Mesenchymal stem cell (in vitro differentiated cells and primary cell): ENCODE data around the gene MAP2K5.

Source experiments
- DNase-seq: peaks from one replicate; pipeline ENCODE4 v3.0.0-alpha.2; 2013
- H2AFZ ChIP-seq: one replicate; pipeline ENCODE4 v1.6.1; 2013; ENCODE audit warnings: low read depth, mild to moderate bottlenecking, control low read depth, inconsistent platforms, low read length, moderate library complexity
- H2AK5ac ChIP-seq: 2 replicates; pipeline ENCODE4 v1.6.1; 2013; ENCODE audit warnings: low read length, moderate library complexity, mild to moderate bottlenecking, inconsistent platforms; ENCODE audit not compliant: severe bottlenecking
- H2BK120ac ChIP-seq: one replicate; pipeline ENCODE4 v1.6.1; 2013; ENCODE audit warnings: low read depth, mild to moderate bottlenecking, inconsistent platforms, low read length, moderate library complexity
- H2BK12ac ChIP-seq, 2 experiments: one replicate each; pipeline ENCODE4 v1.6.1; 2013; ENCODE audit warnings: inconsistent platforms in 2 of 2, low read length in 2 of 2, mild to moderate bottlenecking in 2 of 2, moderate library complexity in 2 of 2, control low read depth in 1 of 2
- H2BK15ac ChIP-seq: one replicate; pipeline ENCODE4 v1.6.1; 2013; ENCODE audit warnings: mild to moderate bottlenecking, low read depth, inconsistent platforms; ENCODE audit not compliant: poor library complexity, severe bottlenecking
- H2BK5ac ChIP-seq: 2 replicates; pipeline ENCODE4 v1.6.1; 2013; ENCODE audit warnings: low read depth, mild to moderate bottlenecking, low read length, control low read depth, inconsistent platforms; ENCODE audit not compliant: poor library complexity, severe bottlenecking
- H3K14ac ChIP-seq, 2 experiments: one replicate each; pipeline ENCODE4 v1.6.1; 2013; ENCODE audit warnings: inconsistent platforms in 2 of 2, low read length in 2 of 2, control low read depth in 1 of 2, mild to moderate bottlenecking in 1 of 2, moderate library complexity in 1 of 2
- H3K18ac ChIP-seq, 2 experiments: one replicate each; pipeline ENCODE4 v1.6.1; 2013; ENCODE audit warnings: inconsistent platforms in 2 of 2, low read length in 2 of 2, control low read depth in 1 of 2, low read depth in 1 of 2, mild to moderate bottlenecking in 1 of 2
- H3K23ac ChIP-seq, 2 experiments: one replicate each; pipeline ENCODE4 v1.6.1; 2013; ENCODE audit warnings: inconsistent platforms in 2 of 2, low read length in 2 of 2, mild to moderate bottlenecking in 2 of 2, moderate library complexity in 2 of 2, control low read depth in 1 of 2
- H3K27ac ChIP-seq: 2 replicates; pipeline ENCODE4 v1.5.1; 2013; ENCODE audit warnings: mild to moderate bottlenecking, moderate library complexity, low read length, control low read depth, inconsistent platforms; ENCODE audit not compliant: poor library complexity, severe bottlenecking
- H3K27me3 ChIP-seq, 2 experiments: 2 replicates each; pipeline versions ENCODE4 v1.6.1 to v1.7.0; 2013; ENCODE audit warnings: low read length in 2 of 2, mild to moderate bottlenecking in 2 of 2, moderate library complexity in 2 of 2, control low read depth in 1 of 2, inconsistent platforms in 1 of 2; ENCODE audit not compliant: control insufficient read depth in 1 of 2, insufficient read depth in 1 of 2
- H3K36me3 ChIP-seq, 2 experiments: 2 replicates each; pipeline versions ENCODE4 v1.6.1 to v1.7.0; 2013; ENCODE audit warnings: low read length in 2 of 2, control low read depth in 1 of 2, inconsistent platforms in 1 of 2, low read depth in 1 of 2, mild to moderate bottlenecking in 1 of 2; ENCODE audit not compliant: insufficient read depth in 2 of 2, control insufficient read depth in 1 of 2
- H3K4ac ChIP-seq, 2 experiments: one replicate each; pipeline ENCODE4 v1.6.1; 2013; ENCODE audit warnings: inconsistent platforms in 2 of 2, low read length in 2 of 2, mild to moderate bottlenecking in 2 of 2, moderate library complexity in 2 of 2, control low read depth in 1 of 2, low read depth in 1 of 2
- H3K4me1 ChIP-seq: 2 replicates; pipeline ENCODE4 v1.6.1; 2013; ENCODE audit warnings: low read depth, low read length, control low read depth; ENCODE audit not compliant: control insufficient read depth, insufficient read depth
- H3K4me2 ChIP-seq: 2 replicates; pipeline ENCODE4 v1.6.1; 2013; ENCODE audit warnings: low read length, mild to moderate bottlenecking, inconsistent platforms; ENCODE audit not compliant: poor library complexity, severe bottlenecking
- H3K4me3 ChIP-seq, 2 experiments: 2 replicates each; pipeline versions ENCODE4 v1.5.1 to v1.7.0; 2013; ENCODE audit warnings: low read length in 2 of 2, mild to moderate bottlenecking in 2 of 2, control low read depth in 1 of 2, low read depth in 1 of 2; ENCODE audit not compliant: insufficient read depth in 1 of 2
- H3K79me1 ChIP-seq: replicated peaks from 2 replicates; pipeline ENCODE4 v1.6.1; 2013; ENCODE audit warnings: mild to moderate bottlenecking, control low read depth, low read length, inconsistent platforms; ENCODE audit not compliant: poor library complexity, severe bottlenecking
- H3K9ac ChIP-seq: 2 replicates; pipeline ENCODE4 v1.7.0; 2013; ENCODE audit warnings: mild to moderate bottlenecking, low read length, moderate library complexity
- H3K9me3 ChIP-seq: 2 replicates; pipeline ENCODE4 v1.7.0; 2013; ENCODE audit warnings: mild to moderate bottlenecking, low read length; ENCODE audit not compliant: control insufficient read depth
- H4K8ac ChIP-seq: one replicate; pipeline ENCODE4 v1.6.1; 2013; ENCODE audit warnings: inconsistent platforms, mild to moderate bottlenecking, low read length, moderate library complexity
- H4K91ac ChIP-seq: one replicate; pipeline ENCODE4 v1.6.1; 2013; ENCODE audit warnings: mild to moderate bottlenecking, low read length, inconsistent platforms
- WGBS: methylation state at CpG from one replicate; pipeline ENCODE4 v1.1.7; 2013; ENCODE audit warnings: mixed read lengths; 5-methylcytosine and 5-hydroxymethylcytosine counted together

MAP2K5 gene

DNA sequence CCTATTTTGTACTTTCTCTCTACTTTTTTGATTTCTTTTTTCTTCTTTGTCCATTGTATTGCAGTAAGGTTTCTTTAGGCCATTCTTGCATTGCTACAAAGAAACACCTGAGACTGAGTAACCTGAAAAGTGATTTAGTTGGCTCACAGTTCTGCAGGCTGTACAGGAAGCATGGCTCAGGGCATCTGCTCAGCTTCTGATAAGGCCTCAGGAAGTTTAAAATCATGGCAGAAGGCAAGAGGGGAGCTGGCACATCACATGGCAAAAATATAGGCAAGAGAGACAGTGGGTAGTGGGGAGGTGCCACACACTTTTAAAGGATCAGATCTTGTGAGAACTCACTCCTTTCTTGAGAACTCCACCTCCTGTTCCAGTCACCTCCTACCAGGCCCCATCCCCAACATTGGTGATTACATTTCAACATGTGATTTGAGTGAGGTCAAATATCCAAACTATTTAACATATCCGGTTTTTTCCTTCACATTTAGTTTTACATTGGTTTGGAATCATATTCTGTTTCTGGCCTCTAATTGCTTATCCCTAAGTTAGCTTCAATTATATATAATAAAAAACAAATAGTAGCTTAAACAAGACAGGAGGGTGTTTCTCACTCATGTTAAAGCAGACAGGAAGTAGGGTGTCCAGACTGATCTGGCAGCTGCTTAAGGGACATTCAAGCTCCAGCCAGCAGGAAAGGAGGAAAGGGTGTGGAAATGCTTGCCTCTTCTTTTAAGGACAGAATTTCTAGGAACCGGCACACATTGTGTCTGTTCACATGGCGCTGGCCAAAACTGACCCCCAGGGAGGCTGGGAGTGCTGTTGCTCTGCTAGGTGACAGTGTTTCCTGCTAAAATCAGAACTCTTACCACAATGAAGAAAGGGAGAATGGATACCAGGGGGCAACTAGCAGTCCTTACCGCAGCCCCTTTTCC lies 254.0 kb downstream of the MAP2K5 start:
- Histone ChIP-seq H4K8ac (no peak overlapping the region), H2BK15ac (no peak overlapping the region), H4K91ac (no peak overlapping the region), H2AK5ac (no peak overlapping the region), H2BK5ac (no peak overlapping the region), H3K4me1 (peaks cover 5% of the 10 kb centered on the region), H3K14ac (no peak overlapping the region), H3K4me3 (no peak overlapping the region), H3K4me2 (no peak overlapping the region), H3K27ac (no peak overlapping the region), H3K9me3 (peaks cover 20% of the 10 kb centered on the region), H3K18ac (no peak overlapping the region), H2AFZ (no peak overlapping the region), H2BK120ac (no peak overlapping the region), H3K27me3 (no peaks in the 10 kb centered on the region), H3K9ac (no peak overlapping the region), H2BK12ac (no peak overlapping the region), H3K79me1 (no peaks in the 10 kb centered on the region), H3K23ac (no peak overlapping the region), H3K36me3 (peaks cover 3 to 7% of the 10 kb centered on the region in 2 experiments), H3K4ac (no peak overlapping the region)
- 63% methylated on average over 1 of the region's 4 CpGs for WGBS
- DNase-seq, result no peak

DNA sequence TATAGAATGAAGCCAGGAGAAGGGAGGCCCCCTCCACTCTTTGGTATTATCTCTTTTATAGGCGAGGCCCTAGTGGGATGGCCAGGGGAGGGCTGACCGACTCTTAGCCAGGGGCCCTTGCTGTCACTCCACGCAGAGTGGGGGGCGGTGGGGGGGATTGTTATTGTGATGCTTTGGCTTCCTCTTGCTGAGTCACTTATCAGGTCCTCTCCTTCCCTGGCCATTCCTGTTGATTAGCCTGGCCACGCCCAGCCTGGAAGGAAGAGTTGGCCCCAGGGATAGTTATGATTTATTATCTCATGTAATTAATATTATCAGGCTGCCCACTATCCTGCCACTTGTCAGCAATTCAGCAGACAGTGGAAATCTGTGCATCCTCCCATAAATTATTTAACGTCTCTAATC lies 257.3 kb downstream of the MAP2K5 start:
- Histone ChIP-seq H3K14ac (no peak overlapping the region), H3K9me3 (peaks cover 8% of the 10 kb centered on the region), H3K27ac (no peak overlapping the region), H4K91ac (no peak overlapping the region), H3K9ac (no peak overlapping the region), H3K27me3 (no peaks in the 10 kb centered on the region), H3K79me1 (no peaks in the 10 kb centered on the region), H3K18ac (no peak overlapping the region), H3K23ac (no peak overlapping the region), H3K4ac (no peak overlapping the region), H2BK12ac (no peak overlapping the region), H3K4me1 (peaks cover 17% of the 10 kb centered on the region), H2AK5ac (no peak overlapping the region), H4K8ac (no peak overlapping the region), H2BK5ac (no peak overlapping the region), H2AFZ (no peak overlapping the region), H2BK120ac (no peak overlapping the region), H3K4me3 (no peak overlapping the region), H2BK15ac (no peak overlapping the region), H3K36me3 (peaks cover 0 to 7% of the 10 kb centered on the region in 2 experiments), H3K4me2 (no peak overlapping the region)
- no peak for DNase-seq
- 55% methylated on average over 4 of the region's 6 CpGs for WGBS

GRCh38 chr15:67801142-67801541 lies 258.6 kb downstream of the MAP2K5 start:
- H3K27me3 ChIP-seq, result no peaks in the 10 kb centered on the region
- no peak overlapping the region for H3K18ac ChIP-seq
- DNase-seq, result no peak
- no peak overlapping the region for H2AFZ ChIP-seq
- no peak overlapping the region for H3K4ac ChIP-seq
- no peak overlapping the region for H3K4me2 ChIP-seq
- H2BK15ac ChIP-seq, result no peak overlapping the region
- no peak overlapping the region for H3K14ac ChIP-seq
- no peak overlapping the region for H2BK12ac ChIP-seq
- no peak overlapping the region for H3K27ac ChIP-seq
- H2BK120ac ChIP-seq, result no peak overlapping the region
- H3K9ac ChIP-seq, result no peak overlapping the region
- H2BK5ac ChIP-seq, result no peak overlapping the region
- no peak overlapping the region for H4K8ac ChIP-seq
- H3K36me3 ChIP-seq, result peaks cover 0 to 9% of the 10 kb centered on the region in 2 experiments
- H2AK5ac ChIP-seq, result no peak overlapping the region
- 96% methylated on average over 2 of the region's 2 CpGs for WGBS
- H3K4me1 ChIP-seq, result peaks cover 26% of the 10 kb centered on the region
- no peak overlapping the region for H3K4me3 ChIP-seq
- H4K91ac ChIP-seq, result no peak overlapping the region
- H3K79me1 ChIP-seq, result no peaks in the 10 kb centered on the region
- H3K9me3 ChIP-seq, result no peaks in the 10 kb centered on the region
- no peak overlapping the region for H3K23ac ChIP-seq

- Histone ChIP-seq H3K27ac (no peak overlapping the region), H3K36me3 (peaks cover 6 to 18% of the 10 kb centered on the region in 2 experiments), H2BK5ac (no peak overlapping the region), H2BK15ac (no peak overlapping the region), H3K4ac (no peak overlapping the region), H3K18ac (no peak overlapping the region), H2AK5ac (no peak overlapping the region), H3K4me3 (no peak overlapping the region), H3K27me3 (no peaks in the 10 kb centered on the region), H3K9me3 (no peaks in the 10 kb centered on the region), H4K91ac (no peak overlapping the region), H2BK12ac (no peak overlapping the region), H3K4me2 (no peak overlapping the region), H3K23ac (no peak overlapping the region), H3K14ac (no peak overlapping the region), H3K4me1 (peaks cover 30% of the 10 kb centered on the region), H2AFZ (no peak overlapping the region), H2BK120ac (no peak overlapping the region), H4K8ac (no peak overlapping the region), H3K79me1 (no peaks in the 10 kb centered on the region), H3K9ac (no peak overlapping the region)
- 84% methylated on average over 19 of the region's 19 CpGs for WGBS
- no peak for DNase-seq
Observed at GRCh38 chr15:67801926-67802914, 259.7 kb downstream of the MAP2K5 start.
